ENCODE data around the gene CIT. TPM values are rescaled to one million over a fixed set of nuclear protein-coding genes. Genes with fewer than 3 reads are reported as not detected.
A peak's percentile ranks its signal among the peaks of the same experiment; 100 is the strongest.

CIT gene
- polyA plus RNA-seq, 4 donors, result 12.2 to 22.2 (median 17.8) TPM

- DNase-seq (ENCODE audit: low read depth in 4 of 4, low spot score in 3 of 4), result no peak
Observed at GRCh38 chr12:119807380-119807779, 69.7 kb downstream of the CIT start.

DNA sequence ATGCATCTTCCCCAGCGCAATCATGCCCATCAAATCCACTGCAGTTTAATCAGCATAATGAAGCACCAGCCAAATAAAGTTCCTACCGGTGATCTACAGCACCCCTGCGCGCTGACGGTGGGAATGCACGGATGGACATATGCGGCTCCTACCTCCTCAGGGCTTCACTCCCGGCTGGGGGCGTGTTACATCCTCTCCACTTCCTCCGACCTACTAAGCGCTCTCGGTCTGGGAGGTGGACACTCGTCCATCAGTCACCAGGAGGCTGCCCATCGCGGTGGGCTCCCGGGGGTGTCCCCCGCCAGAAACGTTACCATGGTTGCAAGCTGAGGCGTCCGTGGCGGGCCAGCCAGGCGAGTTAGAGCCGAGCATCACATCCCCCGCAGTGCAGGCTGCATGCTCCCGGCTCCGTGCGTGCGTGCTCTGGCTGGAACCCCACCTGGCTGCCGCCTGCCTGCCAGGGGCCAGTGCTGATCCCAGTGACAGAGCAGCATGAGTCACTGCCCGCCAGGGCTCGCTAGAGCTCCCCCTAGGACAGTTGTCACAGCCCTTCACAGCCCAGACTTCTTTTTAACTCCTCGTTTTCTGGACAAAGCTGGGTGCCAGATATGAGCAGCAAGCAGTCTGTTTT is 73.0 kb downstream of the CIT start:
- DNase-seq (ENCODE audit: low read depth in 4 of 4, low spot score in 3 of 4), result peak; percentile 31 to 65 (median 46)

- peak in 1 of 4 donors; percentile 8 for DNase-seq (ENCODE audit: low read depth in 4 of 4, low spot score in 3 of 4)
Observed at GRCh38 chr12:119803381-119803791, 73.7 kb downstream of the CIT start.

GRCh38 chr12:119802472-119802871 is 74.6 kb downstream of the CIT start:
- DNase-seq (ENCODE audit: low read depth in 4 of 4, low spot score in 3 of 4), result no peak

GRCh38 chr12:119797090-119797489 is 80.0 kb downstream of the CIT start:
- DNase-seq (ENCODE audit: low read depth in 4 of 4, low spot score in 3 of 4), result no peak

DNA sequence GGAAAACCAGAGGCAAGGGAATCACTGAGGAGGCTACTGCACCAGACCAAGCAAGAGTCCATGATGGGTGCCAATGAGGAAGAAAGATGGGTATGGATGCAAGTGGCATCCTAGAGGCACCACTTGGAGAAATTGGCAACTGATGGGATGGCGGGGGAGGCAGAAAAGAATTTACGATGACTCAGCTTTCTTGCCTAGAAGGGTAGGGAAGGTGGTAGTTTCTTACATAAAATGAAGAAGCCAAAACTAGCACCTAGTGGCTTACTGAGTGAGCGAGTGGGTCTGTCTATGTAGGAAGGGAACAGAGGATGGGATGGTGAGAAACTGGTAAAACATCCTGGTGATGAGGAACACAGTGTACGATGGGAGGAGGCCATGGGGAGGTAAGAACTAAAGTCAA is 80.8 kb downstream of the CIT start:
- DNase-seq (ENCODE audit: low read depth in 4 of 4, low spot score in 3 of 4), result no peak

GRCh38 chr12:119791453-119791852 is 85.7 kb downstream of the CIT start:
- no peak for DNase-seq (ENCODE audit: low read depth in 4 of 4, low spot score in 3 of 4)

DNA sequence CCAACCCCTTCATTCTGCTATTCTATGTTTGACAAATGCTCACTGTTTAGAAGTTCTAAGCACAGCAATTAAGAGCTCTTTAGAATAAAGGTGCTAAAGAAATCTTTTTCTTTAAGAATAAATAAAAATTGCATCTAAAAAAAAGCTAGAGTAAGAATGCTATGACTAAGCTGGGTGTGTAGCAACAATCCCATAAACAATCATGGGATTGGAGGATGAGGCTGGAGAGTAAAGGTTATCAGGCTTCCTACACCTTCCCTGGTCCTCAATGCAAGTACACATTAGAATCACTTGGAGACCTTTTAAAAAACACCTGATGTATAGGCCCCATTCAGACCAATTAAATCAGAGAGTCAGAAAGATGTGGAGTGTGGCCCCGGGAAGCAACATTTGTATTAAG is 88.3 kb downstream of the CIT start:
- no peak for DNase-seq (ENCODE audit: low read depth in 4 of 4, low spot score in 3 of 4)

GRCh38 chr12:119786539-119786938 is 90.6 kb downstream of the CIT start:
- no peak for DNase-seq (ENCODE audit: low read depth in 4 of 4, low spot score in 3 of 4)

DNA sequence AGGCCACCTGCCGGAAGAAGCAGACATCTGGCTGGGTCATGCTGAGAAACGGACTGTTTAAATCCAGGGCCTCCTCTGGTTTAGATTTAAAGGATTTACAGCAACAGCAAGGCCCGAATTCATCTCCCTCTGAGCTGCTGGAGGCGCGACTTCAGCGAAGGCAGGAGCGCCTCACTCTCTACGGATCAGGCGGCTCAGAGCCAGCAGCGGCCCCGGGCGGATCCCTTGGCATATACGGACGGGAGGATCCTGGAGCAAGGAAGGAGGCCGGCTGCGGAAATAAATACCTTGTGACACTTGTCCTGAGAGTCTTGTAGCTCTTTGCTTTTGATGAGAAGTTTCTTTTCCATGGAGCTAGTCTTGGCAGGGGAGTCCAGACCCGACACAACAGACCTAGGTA is 92.4 kb downstream of the CIT start:
- DNase-seq (ENCODE audit: low read depth in 4 of 4, low spot score in 3 of 4), result no peak

DNA sequence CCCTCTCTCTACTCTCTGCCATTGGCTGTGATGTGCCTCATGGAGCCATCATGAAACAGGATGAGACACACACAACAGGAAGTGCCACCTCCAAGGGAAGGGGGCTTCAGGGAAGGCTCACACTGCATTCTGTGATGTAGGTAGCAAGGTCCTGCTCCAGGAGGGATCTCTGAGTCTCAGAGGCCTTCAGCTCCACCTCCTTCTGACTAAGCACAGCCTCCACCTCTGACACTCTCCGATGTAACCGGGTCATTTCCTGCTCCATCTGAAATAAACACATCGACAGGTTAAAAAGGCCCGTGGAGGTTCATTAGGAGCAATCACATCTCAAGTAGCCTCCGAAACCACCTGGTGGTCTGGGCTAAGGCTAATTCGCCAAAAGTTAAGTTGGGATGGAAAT is 93.3 kb downstream of the CIT start:
- no peak for DNase-seq (ENCODE audit: low read depth in 4 of 4, low spot score in 3 of 4)

GRCh38 chr12:119781804-119782203 is 95.3 kb downstream of the CIT start:
- DNase-seq (ENCODE audit: low read depth in 4 of 4, low spot score in 3 of 4), result no peak

DNA sequence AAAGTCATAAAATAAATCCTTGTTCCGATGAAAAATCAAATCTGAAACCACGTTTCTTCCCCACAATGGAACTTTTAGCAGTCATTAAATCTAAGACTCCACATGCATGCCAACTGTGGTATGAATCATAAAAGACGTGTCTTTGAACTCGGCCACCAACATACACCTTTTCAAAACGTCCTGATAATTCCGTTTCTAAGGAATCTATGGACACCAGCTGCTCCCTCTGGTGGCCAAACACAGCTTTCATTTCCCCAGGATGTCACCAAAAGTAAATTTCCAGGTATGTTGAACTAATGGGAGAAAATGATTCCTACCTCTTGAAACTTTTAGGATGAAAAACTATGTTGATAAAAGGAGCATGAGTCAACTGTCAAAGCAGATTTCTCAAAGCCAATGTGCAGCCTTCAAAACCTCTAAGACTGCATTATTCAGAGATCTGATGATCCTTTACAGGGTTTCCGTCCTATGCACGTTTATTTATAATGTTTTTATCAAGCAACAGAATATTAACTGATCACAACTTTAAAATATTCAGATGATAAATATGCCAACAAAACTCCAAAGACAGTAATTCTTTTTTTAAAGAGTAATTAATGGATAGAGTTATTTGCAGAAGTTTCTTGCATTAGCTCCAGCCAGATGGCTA is 96.2 kb downstream of the CIT start:
- no peak for DNase-seq (ENCODE audit: low read depth in 4 of 4, low spot score in 3 of 4)

DNA sequence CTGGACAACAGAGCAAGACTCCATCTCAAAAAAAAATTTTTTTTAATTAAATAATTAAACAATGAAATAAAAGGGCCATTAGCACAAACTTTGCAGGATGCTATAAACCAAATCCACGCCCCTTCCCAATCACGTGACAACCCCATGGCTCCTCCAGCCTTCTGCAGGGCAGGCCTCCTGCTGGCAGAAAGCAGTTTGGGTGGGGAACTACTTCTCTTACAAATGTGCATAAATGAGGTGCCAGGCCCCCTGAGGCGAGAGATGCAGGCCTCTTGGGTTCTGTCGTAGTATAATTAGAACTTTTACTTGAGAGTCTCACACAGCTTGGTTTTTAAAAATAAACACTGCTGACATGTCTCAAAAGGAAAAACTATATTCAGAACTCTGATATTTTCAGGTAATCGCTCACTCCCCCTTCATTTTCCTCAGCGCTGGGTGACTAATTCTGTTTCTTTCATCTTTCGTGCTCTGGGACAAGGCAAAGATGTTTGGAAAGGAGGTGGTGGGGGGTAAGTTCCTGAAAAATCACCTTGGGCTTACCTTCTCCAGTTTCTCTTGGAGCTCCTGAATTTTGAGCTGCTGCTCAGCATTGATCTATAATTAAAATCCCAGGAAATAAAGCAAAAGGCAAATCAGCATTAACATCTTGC is 101.7 kb downstream of the CIT start:
- no peak for DNase-seq (ENCODE audit: low read depth in 4 of 4, low spot score in 3 of 4)

DNA sequence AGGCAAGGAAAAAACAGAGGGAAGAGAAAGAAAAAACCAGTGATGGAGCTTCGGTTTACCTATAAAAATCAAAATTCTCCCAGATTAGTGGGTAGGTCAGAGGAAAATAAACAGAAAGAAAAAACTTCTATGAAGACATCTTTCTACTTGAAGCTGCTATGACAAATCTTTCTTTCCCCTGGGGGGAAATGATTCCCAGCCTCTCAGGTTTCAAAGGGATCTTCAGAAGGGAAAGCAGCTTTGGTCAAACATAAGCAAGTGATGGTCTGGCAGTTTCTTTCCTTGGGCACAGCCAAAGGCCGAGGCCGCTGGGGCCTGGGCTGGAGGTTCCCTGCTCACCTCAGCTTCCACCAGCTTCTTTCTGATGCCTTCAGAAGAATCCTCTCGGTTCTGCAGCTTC is 104.7 kb downstream of the CIT start:
- DNase-seq (ENCODE audit: low read depth in 4 of 4, low spot score in 3 of 4), result no peak

- DNase-seq (ENCODE audit: low read depth in 4 of 4, low spot score in 3 of 4), result no peak
Observed at GRCh38 chr12:119770146-119770545, 107.0 kb downstream of the CIT start.

GRCh38 chr12:119762619-119763018 is 114.5 kb downstream of the CIT start:
- no peak for DNase-seq (ENCODE audit: low read depth in 4 of 4, low spot score in 3 of 4)

GRCh38 chr12:119758722-119759121 is 118.4 kb downstream of the CIT start:
- no peak for DNase-seq (ENCODE audit: low read depth in 4 of 4, low spot score in 3 of 4)

GRCh38 chr12:119758234-119758633 is 118.9 kb downstream of the CIT start:
- DNase-seq (ENCODE audit: low read depth in 4 of 4, low spot score in 3 of 4), result no peak

GRCh38 chr12:119751961-119752360 is 125.2 kb downstream of the CIT start:
- no peak for DNase-seq (ENCODE audit: low read depth in 4 of 4, low spot score in 3 of 4)

DNA sequence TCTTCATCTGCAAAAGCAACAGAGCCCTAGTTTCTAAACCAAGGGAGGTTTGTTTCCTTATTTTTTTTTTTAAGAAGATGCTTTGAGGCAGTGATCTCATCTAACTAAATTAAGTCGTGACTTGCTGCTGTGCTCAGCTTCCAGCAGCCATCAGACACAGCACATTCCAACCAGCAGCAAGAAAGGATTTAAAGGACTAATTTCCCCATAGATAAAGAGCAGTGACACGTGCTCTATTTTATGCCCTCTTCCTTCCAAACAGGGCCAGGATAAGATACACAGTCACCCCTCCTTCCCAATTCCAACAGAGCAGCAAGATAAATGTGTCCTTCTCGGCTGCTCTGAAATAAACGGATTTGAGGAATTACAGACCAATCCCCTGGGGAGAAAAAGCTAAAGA is 127.5 kb downstream of the CIT start:
- no peak for DNase-seq (ENCODE audit: low read depth in 4 of 4, low spot score in 3 of 4)

- DNase-seq (ENCODE audit: low read depth in 4 of 4, low spot score in 3 of 4), result no peak
Observed at GRCh38 chr12:119748497-119748896, 128.6 kb downstream of the CIT start.
